ENCODE results near the gene RCE1.

Gene RCE1

DNA sequence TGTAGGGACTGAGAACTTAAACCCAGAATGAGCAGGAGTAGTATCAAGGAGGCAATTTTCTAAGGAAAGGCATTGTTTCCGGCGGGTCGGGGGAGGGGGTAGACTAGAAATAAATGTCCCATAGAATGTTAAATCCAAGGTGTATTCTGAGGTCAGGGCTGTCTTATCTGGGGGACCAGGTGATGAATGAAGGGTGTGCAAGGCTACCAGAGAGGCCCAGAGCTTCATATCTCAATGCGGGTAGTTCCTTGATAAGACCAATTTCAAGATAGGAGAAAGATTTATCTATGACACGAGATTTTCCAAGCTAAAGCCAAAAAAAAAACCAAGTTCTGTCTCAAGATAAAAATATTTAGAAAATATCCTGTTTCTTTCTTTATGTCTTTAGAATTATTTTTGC is 8.3 kb upstream of the RCE1 start:
- Histone ChIP-seq H3K9ac (ENCODE audit: low read depth, low read length) (no peak overlapping the region), H3K4me1 (ENCODE audit: insufficient read depth, low read length) (no peaks in the 10 kb centered on the region), H3K9me3 (ENCODE audit: control insufficient read depth, insufficient read depth, low read length) (no peaks in the 10 kb centered on the region), H3K36me3 (ENCODE audit: insufficient read depth, low read length) (no peaks in the 10 kb centered on the region)

- Histone ChIP-seq H3K9me3 (ENCODE audit: control insufficient read depth, insufficient read depth, low read length) (no peaks in the 10 kb centered on the region), H3K4me1 (ENCODE audit: insufficient read depth, low read length) (no peaks in the 10 kb centered on the region), H3K9ac (ENCODE audit: low read depth, low read length) (no peak overlapping the region)
Observed at GRCh38 chr11:66835768-66836405, 7.4 kb upstream of the RCE1 start.

DNA sequence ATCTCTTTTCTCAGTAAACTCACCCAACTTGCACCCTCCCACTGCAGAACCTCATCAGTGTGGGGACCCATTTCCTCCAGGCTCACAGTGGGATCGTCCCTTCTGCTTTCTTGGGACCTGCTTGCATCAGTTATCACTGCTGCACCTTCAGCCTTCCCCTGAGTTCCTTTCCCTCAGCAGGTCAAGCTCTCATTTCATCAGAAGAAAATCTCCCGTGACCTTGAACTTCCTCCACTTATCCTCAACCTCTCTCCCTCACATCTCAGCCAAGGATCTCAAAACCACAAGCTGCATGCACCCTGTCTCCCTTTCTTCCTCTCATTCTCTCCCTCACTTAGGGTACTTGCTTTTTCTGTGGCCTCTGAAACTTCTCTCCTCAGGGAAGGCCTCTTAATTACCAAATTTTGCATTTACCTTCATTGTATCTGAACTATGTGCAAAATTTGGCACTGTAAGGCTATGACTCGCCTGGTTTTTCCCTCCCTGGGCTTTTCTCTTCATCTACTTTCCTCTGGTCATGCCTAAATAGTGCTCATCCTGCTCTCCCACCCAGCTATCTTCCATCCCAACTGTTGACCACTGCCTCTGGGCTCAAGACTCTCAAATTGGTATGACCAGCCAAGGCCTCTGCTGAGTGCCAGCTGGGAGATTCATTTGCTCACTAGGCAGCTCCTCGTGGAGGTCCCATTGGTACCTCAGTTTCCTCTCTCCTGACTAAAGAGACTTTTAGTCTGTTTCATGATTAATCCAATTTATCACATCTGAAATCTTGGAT is 2.7 kb upstream of the RCE1 start:
- H3K9me3 ChIP-seq (ENCODE audit: control insufficient read depth, insufficient read depth, low read length) = no peaks in the 10 kb centered on the region
- H3K36me3 ChIP-seq (ENCODE audit: insufficient read depth, low read length) = peaks cover 13% of the 10 kb centered on the region
- no peak overlapping the region for H3K9ac ChIP-seq (ENCODE audit: low read depth, low read length)
- H3K4me1 ChIP-seq (ENCODE audit: insufficient read depth, low read length) = no peaks in the 10 kb centered on the region; the same call in 1 of the 2 replicates

More at GRCh38 chr11:66835768-66836405, 7.4 kb upstream of the RCE1 start:
- H3K36me3 ChIP-seq (ENCODE audit: insufficient read depth, low read length) = peaks cover 7% of the 10 kb centered on the region

- peaks cover 22% of the 10 kb centered on the region for H3K36me3 ChIP-seq (ENCODE audit: insufficient read depth, low read length)
- H3K9me3 ChIP-seq (ENCODE audit: control insufficient read depth, insufficient read depth, low read length) = no peaks in the 10 kb centered on the region
- H3K9ac ChIP-seq (ENCODE audit: low read depth, low read length) = peak overlapping the region; percentile 99; the same call in 1 of the 2 replicates
- H3K4me1 ChIP-seq (ENCODE audit: insufficient read depth, low read length) = no peaks in the 10 kb centered on the region; the same call in 1 of the 2 replicates
Observed at GRCh38 chr11:66841861-66842260, 1.4 kb upstream of the RCE1 start.

- H3K4me1 ChIP-seq (ENCODE audit: insufficient read depth, low read length) = no peaks in the 10 kb centered on the region; the same call in 1 of the 2 replicates
- H3K36me3 ChIP-seq (ENCODE audit: insufficient read depth, low read length) = peaks cover 22% of the 10 kb centered on the region
- no peaks in the 10 kb centered on the region for H3K9me3 ChIP-seq (ENCODE audit: control insufficient read depth, insufficient read depth, low read length)
- H3K9ac ChIP-seq (ENCODE audit: low read depth, low read length) = peak overlapping the region; percentile 99
Observed at GRCh38 chr11:66842501-66842895, 743 bp upstream of the RCE1 start.

- Histone ChIP-seq H3K36me3 (ENCODE audit: insufficient read depth, low read length) (peaks cover 22% of the 10 kb centered on the region), H3K4me1 (ENCODE audit: insufficient read depth, low read length) (no peaks in the 10 kb centered on the region; the same call in 1 of the 2 replicates), H3K9me3 (ENCODE audit: control insufficient read depth, insufficient read depth, low read length) (no peaks in the 10 kb centered on the region), H3K9ac (ENCODE audit: low read depth, low read length) (peak overlapping the region; percentile 99)
Observed at GRCh38 chr11:66843776-66844495, 695 bp downstream of the RCE1 start.

- H3K9ac ChIP-seq (ENCODE audit: low read depth, low read length) = no peak overlapping the region
- no peaks in the 10 kb centered on the region for H3K9me3 ChIP-seq (ENCODE audit: control insufficient read depth, insufficient read depth, low read length)
- no peaks in the 10 kb centered on the region; the same call in 1 of the 2 replicates for H3K4me1 ChIP-seq (ENCODE audit: insufficient read depth, low read length)
- peaks cover 22% of the 10 kb centered on the region for H3K36me3 ChIP-seq (ENCODE audit: insufficient read depth, low read length)
Observed at GRCh38 chr11:66844496-66845142, 1.4 kb downstream of the RCE1 start.

DNA sequence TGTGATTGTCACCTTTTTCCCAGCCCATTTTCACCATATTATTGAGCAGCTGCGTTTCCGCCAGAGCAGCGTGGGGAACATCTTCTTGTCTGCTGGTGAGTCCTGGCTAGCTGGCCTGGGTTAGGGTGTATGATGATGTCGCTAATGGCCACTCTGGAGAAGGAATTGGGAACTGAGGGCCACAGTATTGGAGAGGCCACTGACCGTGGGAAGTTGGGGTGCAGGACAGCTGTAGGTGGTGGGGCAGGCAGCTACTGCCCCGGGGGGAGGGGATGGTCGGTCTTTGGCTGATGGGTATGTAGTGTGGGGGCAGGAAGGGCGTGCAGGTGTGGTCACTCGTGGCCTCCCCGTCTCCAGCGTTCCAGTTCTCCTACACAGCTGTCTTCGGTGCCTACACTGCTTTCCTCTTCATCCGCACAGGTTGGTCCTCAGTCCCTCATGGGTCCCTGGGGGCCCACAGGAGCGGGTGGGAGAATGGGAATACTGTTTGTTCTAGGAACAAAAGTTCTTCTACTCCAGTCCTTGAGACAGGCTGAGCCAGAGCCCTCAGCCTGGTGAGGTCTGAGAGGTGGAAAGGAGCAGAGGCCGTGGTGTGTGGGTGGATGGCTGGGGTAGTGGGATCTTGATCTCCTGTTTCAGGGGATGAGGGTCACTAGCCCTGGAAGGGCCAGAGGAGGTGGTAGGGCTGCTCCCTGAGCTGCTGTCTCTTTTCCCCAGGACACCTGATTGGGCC is 2.1 kb downstream of the RCE1 start:
- peaks cover 21% of the 10 kb centered on the region for H3K36me3 ChIP-seq (ENCODE audit: insufficient read depth, low read length)
- H3K9ac ChIP-seq (ENCODE audit: low read depth, low read length) = no peak overlapping the region
- H3K9me3 ChIP-seq (ENCODE audit: control insufficient read depth, insufficient read depth, low read length) = no peaks in the 10 kb centered on the region
- H3K4me1 ChIP-seq (ENCODE audit: insufficient read depth, low read length) = no peaks in the 10 kb centered on the region; the same call in 1 of the 2 replicates

- H3K4me1 ChIP-seq (ENCODE audit: insufficient read depth, low read length) = no peaks in the 10 kb centered on the region; the same call in 1 of the 2 replicates
- H3K9ac ChIP-seq (ENCODE audit: low read depth, low read length) = no peak overlapping the region
- peaks cover 16% of the 10 kb centered on the region for H3K36me3 ChIP-seq (ENCODE audit: insufficient read depth, low read length)
- H3K9me3 ChIP-seq (ENCODE audit: control insufficient read depth, insufficient read depth, low read length) = no peaks in the 10 kb centered on the region
Observed at GRCh38 chr11:66845876-66846212, 2.6 kb downstream of the RCE1 start.

- no peaks in the 10 kb centered on the region for H3K9me3 ChIP-seq (ENCODE audit: control insufficient read depth, insufficient read depth, low read length)
- peaks cover 15% of the 10 kb centered on the region for H3K36me3 ChIP-seq (ENCODE audit: insufficient read depth, low read length)
- H3K4me1 ChIP-seq (ENCODE audit: insufficient read depth, low read length) = no peaks in the 10 kb centered on the region; the same call in 1 of the 2 replicates
- H3K9ac ChIP-seq (ENCODE audit: low read depth, low read length) = no peak overlapping the region
Observed at GRCh38 chr11:66846671-66847091, 3.4 kb downstream of the RCE1 start.

DNA sequence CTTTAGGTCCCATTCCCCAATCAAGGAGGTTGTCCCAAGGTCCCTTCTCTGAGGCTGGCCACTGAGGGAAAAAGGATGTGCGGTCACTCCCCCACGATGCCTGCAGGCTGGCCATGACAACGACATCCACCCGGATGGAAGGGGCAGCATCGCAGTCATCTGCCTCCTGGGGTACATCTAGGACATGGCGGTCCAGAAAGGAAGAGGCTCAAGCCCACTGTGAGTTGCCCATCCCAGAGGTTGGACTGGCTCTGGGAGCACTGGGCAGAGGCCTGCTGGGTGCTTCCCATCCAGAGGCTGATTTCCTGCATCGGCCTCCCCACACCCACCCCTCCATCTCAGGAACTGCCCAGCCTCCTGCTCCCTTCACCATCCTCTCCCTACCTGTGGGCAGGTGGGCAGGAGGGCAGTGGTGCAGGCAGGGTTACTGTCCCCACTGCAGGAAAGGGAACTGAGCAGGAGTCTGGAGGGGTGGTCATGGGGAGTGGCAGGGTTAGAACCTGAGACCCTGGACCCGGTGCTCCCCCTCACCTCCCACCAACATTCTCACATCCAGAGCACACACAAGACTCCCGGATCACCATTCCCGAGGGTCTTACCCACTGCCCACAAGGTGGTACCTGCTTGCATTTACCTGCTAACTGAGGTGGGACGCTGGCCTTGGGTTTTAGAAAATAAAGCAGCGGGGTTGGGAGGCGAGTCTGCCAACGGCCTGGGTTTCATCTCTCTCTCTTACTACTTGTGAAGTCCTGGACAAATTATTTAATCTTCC is 4.4 kb downstream of the RCE1 start:
- no peak overlapping the region for H3K9ac ChIP-seq (ENCODE audit: low read depth, low read length)
- H3K4me1 ChIP-seq (ENCODE audit: insufficient read depth, low read length) = no peaks in the 10 kb centered on the region
- H3K36me3 ChIP-seq (ENCODE audit: insufficient read depth, low read length) = peaks cover 15% of the 10 kb centered on the region

DNA sequence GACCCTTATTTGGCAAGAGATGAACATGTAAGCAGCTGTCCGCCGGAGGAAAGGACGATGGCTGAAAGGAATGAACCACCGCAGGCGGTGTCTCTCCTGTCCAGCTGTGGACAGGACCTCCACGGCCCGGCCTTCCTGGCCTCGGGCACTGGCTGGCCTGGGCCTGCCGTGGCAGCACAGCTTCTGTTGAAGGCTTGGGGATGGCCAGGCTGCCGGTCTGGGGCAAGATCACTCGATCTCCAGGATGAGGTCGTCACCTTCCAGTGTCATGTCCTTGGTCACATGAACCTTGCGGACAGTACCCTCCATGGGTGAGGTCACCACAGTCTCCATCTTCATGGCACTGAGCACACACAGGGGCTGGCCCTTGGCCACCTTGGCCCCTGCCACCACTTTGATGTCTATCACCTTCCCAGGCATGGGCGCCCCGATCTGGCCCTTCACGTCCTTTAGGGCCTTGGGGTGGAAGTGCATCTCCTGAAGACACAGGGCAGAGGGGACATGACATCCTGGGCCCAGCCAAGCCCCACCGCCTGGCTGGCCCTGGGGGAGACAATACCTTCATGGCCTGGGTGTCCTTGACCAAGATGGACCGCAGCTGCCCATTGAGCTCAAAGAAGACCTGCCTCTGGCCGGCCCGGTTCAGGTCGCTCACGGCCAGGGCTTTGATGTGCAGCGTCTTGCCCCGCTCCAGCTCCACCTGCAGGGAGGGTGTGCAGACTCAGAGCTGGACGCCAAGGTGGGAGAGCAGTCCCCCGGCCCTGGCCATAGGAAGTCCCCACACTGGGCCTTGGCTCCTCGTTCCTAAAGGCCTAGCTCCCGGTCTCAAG is 5.6 kb downstream of the RCE1 start:
- no peaks in the 10 kb centered on the region for H3K4me1 ChIP-seq (ENCODE audit: insufficient read depth, low read length)
- H3K36me3 ChIP-seq (ENCODE audit: insufficient read depth, low read length) = peaks cover 15% of the 10 kb centered on the region
- H3K9ac ChIP-seq (ENCODE audit: low read depth, low read length) = no peak overlapping the region
- no peaks in the 10 kb centered on the region for H3K9me3 ChIP-seq (ENCODE audit: control insufficient read depth, insufficient read depth, low read length)

More for the DNA sequence above, 4.4 kb downstream of the RCE1 start:
- no peaks in the 10 kb centered on the region for H3K9me3 ChIP-seq (ENCODE audit: control insufficient read depth, insufficient read depth, low read length)
